Measurements from ENCODE around the gene OLIG1. TPM values are rescaled to one million over a fixed set of nuclear protein-coding genes. Genes with fewer than 3 reads are reported as not detected.

The OLIG1 gene
- polyA plus RNA-seq, 1 of the 3 experiments (the other 2 are of a cell fraction), result not detected

DNA sequence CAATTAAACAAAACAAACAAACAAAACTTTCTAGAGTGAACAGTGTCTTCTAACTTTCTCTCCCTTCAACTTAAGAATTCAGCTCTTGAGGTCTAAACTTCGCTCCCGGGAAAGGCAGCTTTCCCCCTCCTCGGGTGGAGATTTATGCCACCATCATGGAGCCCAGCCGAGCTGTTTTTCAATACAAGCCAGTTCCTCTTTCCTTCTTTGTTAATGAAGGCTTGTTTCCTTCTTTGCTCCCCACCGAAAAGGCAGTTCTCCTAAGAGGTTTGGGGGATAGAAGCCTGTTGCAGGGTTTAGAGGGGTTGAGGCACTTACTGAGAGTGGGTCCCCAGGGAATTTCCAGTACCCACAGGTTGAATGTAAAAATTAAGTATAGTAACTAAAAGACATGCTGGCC is 26.5 kb downstream of the OLIG1 start:
- Histone ChIP-seq H3K36me3 (replicated peaks in 1 of 2; ENCODE audit: control insufficient read depth in 1 of 2, insufficient read depth in 2 of 2, low read length in 1 of 2) (no peaks in the 10 kb centered on the region), H3K9me2 (no peaks in the 10 kb centered on the region), H3K27me3 (ENCODE audit: insufficient read depth) (peaks cover 74% of the 10 kb centered on the region), H3K79me2 (ENCODE audit: insufficient read depth) (no peaks in the 10 kb centered on the region), H3K9ac (no peak overlapping the region), H2AFZ (ENCODE audit: low read depth) (no peak overlapping the region), H3K4me2 (no peak overlapping the region), H3K4me3 (ENCODE audit: low read depth in 2 of 2, low read length in 1 of 2) (no peak overlapping the region), H3K4me1 (ENCODE audit: control insufficient read depth in 1 of 2, insufficient read depth in 2 of 2, low read depth in 1 of 2, low read length in 1 of 2) (no peaks in the 10 kb centered on the region), H3F3A (replicated peaks; ENCODE audit: insufficient read depth) (no peaks in the 10 kb centered on the region), H4K20me1 (ENCODE audit: insufficient read depth) (no peaks in the 10 kb centered on the region), H3K9me3 (no peaks in the 10 kb centered on the region), H3K27ac (ENCODE audit: low read depth in 2 of 2, low read length in 1 of 2) (no peak overlapping the region)
- POLR2A ChIA-PET, result no interaction called here
- WGBS (ENCODE audit: low lambda C conversion rate), result 7% methylated on average over 5 of the region's 5 CpGs
- TF ChIP-seq FOXM1 (IDR thresholded peaks at IDR 0.05; ENCODE audit: low read depth), result no peak
- TF ChIP-seq, protein P1, sequence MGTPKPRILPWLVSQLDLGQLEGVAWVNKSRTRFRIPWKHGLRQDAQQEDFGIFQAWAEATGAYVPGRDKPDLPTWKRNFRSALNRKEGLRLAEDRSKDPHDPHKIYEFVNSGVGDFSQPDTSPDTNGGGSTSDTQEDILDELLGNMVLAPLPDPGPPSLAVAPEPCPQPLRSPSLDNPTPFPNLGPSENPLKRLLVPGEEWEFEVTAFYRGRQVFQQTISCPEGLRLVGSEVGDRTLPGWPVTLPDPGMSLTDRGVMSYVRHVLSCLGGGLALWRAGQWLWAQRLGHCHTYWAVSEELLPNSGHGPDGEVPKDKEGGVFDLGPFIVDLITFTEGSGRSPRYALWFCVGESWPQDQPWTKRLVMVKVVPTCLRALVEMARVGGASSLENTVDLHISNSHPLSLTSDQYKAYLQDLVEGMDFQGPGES (IDR thresholded peaks at IDR 0.05; ENCODE audit: low read depth, low read length), result no peak
- no peak for TF ChIP-seq EZH2phosphoT487 (IDR thresholded peaks at IDR 0.05; ENCODE audit: borderline replicate concordance, low read depth)
- no peak for TF ChIP-seq MEF2A (IDR thresholded peaks at IDR 0.05; ENCODE audit: borderline replicate concordance, low read depth)
- no peak for TF ChIP-seq PBX3 (IDR thresholded peaks at IDR 0.05)
- DNase-seq, result no peak
- CTCF ChIA-PET, result no interaction called here

- H3K4me1 ChIP-seq (ENCODE audit: control insufficient read depth in 1 of 2, insufficient read depth in 2 of 2, low read depth in 1 of 2, low read length in 1 of 2), result no peaks in the 10 kb centered on the region
- H3K4me2 ChIP-seq, result no peak overlapping the region
- no peak overlapping the region for H2AFZ ChIP-seq (ENCODE audit: low read depth)
- no peaks in the 10 kb centered on the region for H3K9me2 ChIP-seq
- CTCF ChIA-PET, result no interaction called here
- H3K4me3 ChIP-seq (ENCODE audit: low read depth in 2 of 2, low read length in 1 of 2), result no peak overlapping the region
- no peak overlapping the region for H3K27ac ChIP-seq (ENCODE audit: low read depth in 2 of 2, low read length in 1 of 2)
- no peaks in the 10 kb centered on the region for H3F3A ChIP-seq (replicated peaks; ENCODE audit: insufficient read depth)
- H3K9ac ChIP-seq, result no peak overlapping the region
- H3K9me3 ChIP-seq, result no peaks in the 10 kb centered on the region
- H3K27me3 ChIP-seq (ENCODE audit: insufficient read depth), result peaks cover 77% of the 10 kb centered on the region
- TF ChIP-seq TCF12 (IDR thresholded peaks at IDR 0.05), result no peak
- TF ChIP-seq, protein P1 (IDR thresholded peaks at IDR 0.05; ENCODE audit: low read depth, low read length), result no peak
- TF ChIP-seq, protein P2, sequence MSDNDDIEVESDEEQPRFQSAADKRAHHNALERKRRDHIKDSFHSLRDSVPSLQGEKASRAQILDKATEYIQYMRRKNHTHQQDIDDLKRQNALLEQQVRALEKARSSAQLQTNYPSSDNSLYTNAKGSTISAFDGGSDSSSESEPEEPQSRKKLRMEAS (IDR thresholded peaks at IDR 0.05; ENCODE audit: low read depth), result no peak
- TF ChIP-seq RFX5 (IDR thresholded peaks at IDR 0.05; ENCODE audit: low read length), result no peak
- no peak for TF ChIP-seq RAD21 (IDR thresholded peaks at IDR 0.05; ENCODE audit: low read length)
- no peak for TF ChIP-seq GABPA (IDR thresholded peaks at IDR 0.05; ENCODE audit: low read depth)
- TF ChIP-seq CTCF (IDR thresholded peaks at IDR 0.05), result no peak
- TF ChIP-seq RCOR1 (IDR thresholded peaks at IDR 0.05; ENCODE audit: low read length), result no peak
- TF ChIP-seq EZH2phosphoT487 (IDR thresholded peaks at IDR 0.05; ENCODE audit: borderline replicate concordance, low read depth), result no peak
- no peak for TF ChIP-seq CHD2 (IDR thresholded peaks at IDR 0.05; ENCODE audit: low read length, partially characterized antibody)
- TF ChIP-seq, protein P3, sequence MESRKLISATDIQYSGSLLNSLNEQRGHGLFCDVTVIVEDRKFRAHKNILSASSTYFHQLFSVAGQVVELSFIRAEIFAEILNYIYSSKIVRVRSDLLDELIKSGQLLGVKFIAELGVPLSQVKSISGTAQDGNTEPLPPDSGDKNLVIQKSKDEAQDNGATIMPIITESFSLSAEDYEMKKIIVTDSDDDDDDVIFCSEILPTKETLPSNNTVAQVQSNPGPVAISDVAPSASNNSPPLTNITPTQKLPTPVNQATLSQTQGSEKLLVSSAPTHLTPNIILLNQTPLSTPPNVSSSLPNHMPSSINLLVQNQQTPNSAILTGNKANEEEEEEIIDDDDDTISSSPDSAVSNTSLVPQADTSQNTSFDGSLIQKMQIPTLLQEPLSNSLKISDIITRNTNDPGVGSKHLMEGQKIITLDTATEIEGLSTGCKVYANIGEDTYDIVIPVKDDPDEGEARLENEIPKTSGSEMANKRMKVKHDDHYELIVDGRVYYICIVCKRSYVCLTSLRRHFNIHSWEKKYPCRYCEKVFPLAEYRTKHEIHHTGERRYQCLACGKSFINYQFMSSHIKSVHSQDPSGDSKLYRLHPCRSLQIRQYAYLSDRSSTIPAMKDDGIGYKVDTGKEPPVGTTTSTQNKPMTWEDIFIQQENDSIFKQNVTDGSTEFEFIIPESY (IDR thresholded peaks at IDR 0.05; ENCODE audit: borderline replicate concordance, low read depth), result no peak
- no peak for TF ChIP-seq JUND (IDR thresholded peaks at IDR 0.05)
- no peak for TF ChIP-seq SMC3 (IDR thresholded peaks at IDR 0.05; ENCODE audit: low read depth, low read length)
- no peak for TF ChIP-seq MXI1 (IDR thresholded peaks at IDR 0.05; ENCODE audit: low read depth, low read length)
- TF ChIP-seq GATA2 (CRISPR knock-in tag; IDR thresholded peaks at IDR 0.05), result no peak
- TF ChIP-seq NFIC (IDR thresholded peaks at IDR 0.05; ENCODE audit: borderline replicate concordance), result no peak
- H4K20me1 ChIP-seq (ENCODE audit: insufficient read depth), result no peaks in the 10 kb centered on the region
- no peaks in the 10 kb centered on the region for H3K79me2 ChIP-seq (ENCODE audit: insufficient read depth)
- no peaks in the 10 kb centered on the region for H3K36me3 ChIP-seq (replicated peaks in 1 of 2; ENCODE audit: control insufficient read depth in 1 of 2, insufficient read depth in 2 of 2, low read length in 1 of 2)
- POLR2A ChIA-PET, result no interaction called here
- 5% methylated on average over 7 of the region's 7 CpGs for WGBS (ENCODE audit: low lambda C conversion rate)
- DNase-seq, result no peak
Observed at GRCh38 chr21:33099131-33099530, 29.2 kb downstream of the OLIG1 start.

Data from SK-N-SH (cell line).